ENCODE results near the gene GLP2R.

- TF ChIP-seq POLR2A (IDR thresholded peaks at IDR 0.05) (no peak), CTCF (IDR thresholded peaks at IDR 0.05) (no peak)
Measured at GRCh38 chr17:9820448-9820847, 5.3 kb upstream of the GLP2R start.
